ENCODE results near the gene ALKBH2.
"Not testable (repeated sequence)": the region's sequence is repeated elsewhere in the genome, so short reads cannot be mapped to it uniquely, and the experiment has no call there.

Gene ALKBH2

GRCh38 chr12:109052414-109053323 lies 40.6 kb downstream of the ALKBH2 start, which contains the start of gene USP30:
Gene USP30 (plus strand): TSS chr12:109052576. CDS start chr12:109052679, 103 bp downstream.
- 0 out of 2 replicates have a peak, but pooled peaks cover 4% of the 10 kb centered on the region for H3K36me3 ChIP-seq (replicated peaks)
- peak within 1 kb of the TSS; percentile 98 for H3K4me3 ChIP-seq
- DNase-seq (ENCODE audit: low spot score in 2 of 2), result peak; percentile 74 to 89
- H3K4me1 ChIP-seq, result peaks cover 8% of the 10 kb centered on the region; the same call in 1 of the 2 replicates
- H3K27me3 ChIP-seq (ENCODE audit: low read depth), result no peaks in the 10 kb centered on the region
- in situ Hi-C loops (cut with MboI; ENCODE audit: low sequenced_read_pairs), result no loop called here
- H3K9me3 ChIP-seq, result no peaks in the 10 kb centered on the region

GRCh38 chr12:109052097-109052413 lies 41.2 kb downstream of the ALKBH2 start:
- no peaks in the 10 kb centered on the region for H3K27me3 ChIP-seq (ENCODE audit: low read depth)
- H3K36me3 ChIP-seq (replicated peaks), result 0 out of 2 replicates have a peak, but pooled peaks cover 4% of the 10 kb centered on the region
- DNase-seq (ENCODE audit: low spot score in 2 of 2), result no peak
- H3K9me3 ChIP-seq, result no peaks in the 10 kb centered on the region
- H3K4me3 ChIP-seq, result peak overlapping the region; percentile 98
- H3K4me1 ChIP-seq, result peaks cover 8% of the 10 kb centered on the region; the same call in 1 of the 2 replicates
- in situ Hi-C loops (cut with MboI; ENCODE audit: low sequenced_read_pairs), result no loop called here

- H3K4me1 ChIP-seq; H3K27me3 ChIP-seq (ENCODE audit: low read depth); DNase-seq (ENCODE audit: low spot score in 2 of 2); in situ Hi-C loops (cut with MboI; ENCODE audit: low sequenced_read_pairs); H3K36me3 ChIP-seq (replicated peaks); H3K4me3 ChIP-seq; H3K9me3 ChIP-seq: not testable (repeated sequence)
Observed at GRCh38 chr12:109049794-109050193, 43.5 kb downstream of the ALKBH2 start.

GRCh38 chr12:109048706-109049105 lies 44.6 kb downstream of the ALKBH2 start:
- H3K27me3 ChIP-seq (ENCODE audit: low read depth); DNase-seq (ENCODE audit: low spot score in 2 of 2); H3K4me1 ChIP-seq; H3K4me3 ChIP-seq; in situ Hi-C loops (cut with MboI; ENCODE audit: low sequenced_read_pairs); H3K36me3 ChIP-seq (replicated peaks); H3K9me3 ChIP-seq: not testable (repeated sequence)

GRCh38 chr12:109047081-109047805 lies 46.0 kb downstream of the ALKBH2 start:
- H3K36me3 ChIP-seq (replicated peaks), result no peaks in the 10 kb centered on the region
- no peak overlapping the region for H3K4me3 ChIP-seq
- in situ Hi-C loops (cut with MboI; ENCODE audit: low sequenced_read_pairs), result no loop called here
- no peaks in the 10 kb centered on the region for H3K9me3 ChIP-seq
- H3K27me3 ChIP-seq (ENCODE audit: low read depth), result peaks cover 11% of the 10 kb centered on the region; the same call in 1 of the 2 replicates
- 0 out of 2 replicates have a peak, but pooled peaks cover 3% of the 10 kb centered on the region for H3K4me1 ChIP-seq
- DNase-seq (ENCODE audit: low spot score in 2 of 2), result no peak

- no peak overlapping the region for H3K4me3 ChIP-seq
Observed at GRCh38 chr12:109044241-109044640, 49.0 kb downstream of the ALKBH2 start.

More at GRCh38 chr12:109044241-109044640, 49.0 kb downstream of the ALKBH2 start:
- Histone ChIP-seq H3K27me3 (ENCODE audit: low read depth) (peaks cover 16% of the 10 kb centered on the region; the same call in 1 of the 2 replicates), H3K36me3 (replicated peaks) (no peaks in the 10 kb centered on the region), H3K4me1 (no peaks in the 10 kb centered on the region), H3K9me3 (no peaks in the 10 kb centered on the region)
- DNase-seq (ENCODE audit: low spot score in 2 of 2), result no peak
- in situ Hi-C loops (cut with MboI; ENCODE audit: low sequenced_read_pairs), result no loop called here
